ENCODE measurements around the gene DAAM1.

Gene DAAM1

DNA sequence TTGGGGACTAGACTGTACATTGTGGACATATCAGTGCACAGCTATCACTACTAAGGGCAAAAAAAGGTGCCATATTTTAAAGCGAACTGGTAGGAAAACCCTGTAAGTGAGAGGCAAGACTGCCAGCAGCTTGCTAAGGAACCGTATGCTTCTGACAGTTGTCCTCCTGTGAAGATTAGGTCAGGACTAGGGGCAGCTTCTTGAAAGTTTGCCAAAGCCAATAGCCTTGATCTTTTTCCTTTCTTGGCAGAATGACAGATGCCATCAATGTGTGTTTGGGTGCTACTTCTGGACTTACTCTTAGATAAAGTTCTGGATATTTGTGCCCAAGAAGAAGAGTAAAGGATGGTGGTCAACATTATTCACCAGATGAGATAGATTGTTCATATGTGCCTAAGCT, 7.4 kb downstream of the DAAM1 start:
- H3K27me3 ChIP-seq, result peaks cover 3% of the 10 kb centered on the region
- H3K36me3 ChIP-seq, result no peaks in the 10 kb centered on the region
- no peaks in the 10 kb centered on the region for H3K4me1 ChIP-seq (ENCODE audit: control insufficient read depth in 1 of 2, insufficient read depth in 1 of 2, low read depth in 1 of 2, low read length in 1 of 2)
- no peaks in the 10 kb centered on the region for H3K9me3 ChIP-seq
- H3K27ac ChIP-seq, result no peak overlapping the region
- H3K4me3 ChIP-seq (ENCODE audit: low read depth in 1 of 2, low read length in 1 of 2), result no peak overlapping the region
- TF ChIP-seq, protein P1, sequence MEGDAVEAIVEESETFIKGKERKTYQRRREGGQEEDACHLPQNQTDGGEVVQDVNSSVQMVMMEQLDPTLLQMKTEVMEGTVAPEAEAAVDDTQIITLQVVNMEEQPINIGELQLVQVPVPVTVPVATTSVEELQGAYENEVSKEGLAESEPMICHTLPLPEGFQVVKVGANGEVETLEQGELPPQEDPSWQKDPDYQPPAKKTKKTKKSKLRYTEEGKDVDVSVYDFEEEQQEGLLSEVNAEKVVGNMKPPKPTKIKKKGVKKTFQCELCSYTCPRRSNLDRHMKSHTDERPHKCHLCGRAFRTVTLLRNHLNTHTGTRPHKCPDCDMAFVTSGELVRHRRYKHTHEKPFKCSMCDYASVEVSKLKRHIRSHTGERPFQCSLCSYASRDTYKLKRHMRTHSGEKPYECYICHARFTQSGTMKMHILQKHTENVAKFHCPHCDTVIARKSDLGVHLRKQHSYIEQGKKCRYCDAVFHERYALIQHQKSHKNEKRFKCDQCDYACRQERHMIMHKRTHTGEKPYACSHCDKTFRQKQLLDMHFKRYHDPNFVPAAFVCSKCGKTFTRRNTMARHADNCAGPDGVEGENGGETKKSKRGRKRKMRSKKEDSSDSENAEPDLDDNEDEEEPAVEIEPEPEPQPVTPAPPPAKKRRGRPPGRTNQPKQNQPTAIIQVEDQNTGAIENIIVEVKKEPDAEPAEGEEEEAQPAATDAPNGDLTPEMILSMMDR (IDR thresholded peaks at IDR 0.05), result no peak

DNA sequence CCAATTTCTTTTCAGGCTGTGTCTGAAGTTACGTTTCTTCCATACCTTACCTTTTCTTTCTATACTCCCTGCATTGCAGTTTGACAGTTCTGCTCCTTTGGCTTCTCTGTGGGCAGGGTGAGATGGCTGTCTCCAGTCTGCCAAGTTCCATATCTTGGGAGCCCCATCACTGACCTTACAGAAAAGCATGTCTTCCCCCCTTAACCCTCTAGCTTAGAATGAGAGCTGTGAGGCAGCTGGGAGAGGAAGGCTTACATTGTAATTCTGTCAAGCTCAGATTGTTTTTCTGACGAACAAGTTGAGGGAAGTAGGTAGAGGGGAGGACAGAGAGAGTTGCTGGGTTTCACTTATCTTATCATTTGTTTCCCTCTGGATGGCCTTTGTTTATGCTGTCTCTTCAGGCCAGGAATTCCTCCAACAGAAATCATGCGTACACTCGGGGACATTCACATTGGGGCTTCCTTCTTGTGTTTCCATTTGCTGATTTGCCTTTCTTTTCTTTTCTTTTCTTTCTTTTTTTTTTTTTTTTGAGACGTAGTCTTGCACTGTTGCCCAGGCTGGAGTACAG, 9.3 kb downstream of the DAAM1 start:
- Histone ChIP-seq H3K9me3 (no peaks in the 10 kb centered on the region), H3K4me1 (ENCODE audit: control insufficient read depth in 1 of 2, insufficient read depth in 1 of 2, low read depth in 1 of 2, low read length in 1 of 2) (no peaks in the 10 kb centered on the region), H3K4me3 (ENCODE audit: low read depth in 1 of 2, low read length in 1 of 2) (no peak overlapping the region), H3K27me3 (no peaks in the 10 kb centered on the region), H3K27ac (no peak overlapping the region), H3K36me3 (no peaks in the 10 kb centered on the region)
- TF ChIP-seq, protein P1 (IDR thresholded peaks at IDR 0.05), result no peak

DNA sequence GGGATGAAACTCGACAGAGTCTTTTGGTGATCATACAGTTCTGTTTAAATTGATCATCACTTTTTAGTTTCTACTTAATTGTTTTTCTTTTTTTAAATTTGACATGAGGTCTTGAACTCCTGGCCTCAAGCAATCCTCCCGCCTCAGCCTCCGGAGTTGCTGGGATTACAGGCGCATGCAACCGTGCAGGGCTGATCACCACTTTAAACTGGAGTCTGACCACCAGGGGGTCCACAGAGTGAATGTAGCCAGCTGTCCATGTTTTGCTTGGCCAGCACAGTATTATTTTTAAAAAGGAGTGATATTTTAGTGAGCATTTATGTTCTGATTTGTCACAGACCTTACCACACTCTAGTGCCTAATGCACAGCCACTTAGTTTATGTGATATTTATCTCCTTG, 10.7 kb downstream of the DAAM1 start:
- H3K4me3 ChIP-seq (ENCODE audit: low read depth in 1 of 2, low read length in 1 of 2), result no peak overlapping the region
- H3K27ac ChIP-seq, result no peak overlapping the region
- no peaks in the 10 kb centered on the region for H3K4me1 ChIP-seq (ENCODE audit: control insufficient read depth in 1 of 2, insufficient read depth in 1 of 2, low read depth in 1 of 2, low read length in 1 of 2)
- TF ChIP-seq, protein P1 (IDR thresholded peaks at IDR 0.05), result no peak
- no peaks in the 10 kb centered on the region for H3K9me3 ChIP-seq
- H3K27me3 ChIP-seq, result no peaks in the 10 kb centered on the region
- H3K36me3 ChIP-seq, result no peaks in the 10 kb centered on the region

DNA sequence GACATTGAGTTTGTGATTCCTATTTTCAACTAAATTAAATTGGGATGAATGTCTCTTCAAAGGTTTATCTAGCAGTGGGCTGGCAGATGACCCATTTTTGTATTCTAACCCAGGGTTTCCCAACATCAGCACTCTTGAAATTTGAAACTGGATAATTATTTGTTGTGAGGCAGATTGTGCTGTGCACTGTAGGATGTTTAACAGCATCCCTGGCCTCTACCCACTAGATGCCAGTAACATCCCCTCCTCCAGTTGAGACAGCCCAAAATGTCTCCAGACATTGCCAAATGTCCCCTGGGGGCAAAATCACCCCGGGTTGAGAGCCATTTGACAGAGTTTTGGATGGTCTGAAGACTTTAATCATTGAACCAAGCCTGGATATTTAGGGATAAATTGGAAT, 11.1 kb downstream of the DAAM1 start:
- H3K27ac ChIP-seq, result no peak overlapping the region
- no peaks in the 10 kb centered on the region for H3K27me3 ChIP-seq
- H3K4me3 ChIP-seq (ENCODE audit: low read depth in 1 of 2, low read length in 1 of 2), result no peak overlapping the region
- no peaks in the 10 kb centered on the region for H3K9me3 ChIP-seq
- no peaks in the 10 kb centered on the region for H3K4me1 ChIP-seq (ENCODE audit: control insufficient read depth in 1 of 2, insufficient read depth in 1 of 2, low read depth in 1 of 2, low read length in 1 of 2)
- H3K36me3 ChIP-seq, result no peaks in the 10 kb centered on the region
- TF ChIP-seq, protein P1 (IDR thresholded peaks at IDR 0.05), result no peak

DNA sequence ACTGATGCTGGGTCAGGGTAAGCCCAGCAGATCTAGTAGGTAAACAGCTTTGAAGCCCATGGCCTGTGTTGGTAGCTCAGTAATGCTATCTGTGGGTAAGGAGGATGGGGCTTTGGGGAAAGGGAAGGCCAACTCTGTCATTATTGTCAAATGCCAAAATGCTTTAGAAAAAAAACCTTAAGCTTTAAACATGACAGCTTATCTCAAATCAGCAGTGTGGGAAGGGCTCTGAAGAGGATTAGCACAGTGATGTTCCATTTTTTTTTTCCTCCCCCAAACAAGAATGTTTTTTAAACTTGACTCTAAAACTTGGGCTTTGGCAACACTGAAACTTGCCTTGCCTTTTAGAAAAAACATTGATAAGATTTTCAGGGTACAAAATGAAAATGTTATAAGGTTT, 11.7 kb downstream of the DAAM1 start:
- Histone ChIP-seq H3K4me1 (ENCODE audit: control insufficient read depth in 1 of 2, insufficient read depth in 1 of 2, low read depth in 1 of 2, low read length in 1 of 2) (no peaks in the 10 kb centered on the region), H3K27me3 (no peaks in the 10 kb centered on the region), H3K27ac (no peak overlapping the region), H3K9me3 (no peaks in the 10 kb centered on the region), H3K36me3 (no peaks in the 10 kb centered on the region), H3K4me3 (ENCODE audit: low read depth in 1 of 2, low read length in 1 of 2) (no peak overlapping the region)
- TF ChIP-seq, protein P1 (IDR thresholded peaks at IDR 0.05), result no peak

DNA sequence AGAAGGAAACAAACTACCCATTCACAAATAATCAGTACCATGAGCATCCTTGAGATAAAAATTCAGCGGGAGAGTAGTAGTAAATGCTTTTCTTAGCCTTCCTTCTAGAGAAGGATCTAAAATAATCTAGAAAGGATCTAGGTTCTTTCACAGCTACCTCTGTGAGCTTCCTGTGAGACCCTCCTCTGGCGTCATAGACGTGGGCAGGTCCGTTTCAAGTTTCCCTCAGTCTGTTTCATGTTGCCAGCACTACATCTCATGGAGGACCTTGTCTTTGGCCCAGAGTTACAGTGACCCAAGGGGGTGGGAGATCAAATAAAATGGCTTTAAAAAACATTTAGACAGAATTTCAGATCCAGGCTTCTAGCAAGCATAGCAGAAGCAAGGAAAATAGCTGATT, 13.6 kb downstream of the DAAM1 start:
- H3K27ac ChIP-seq, result no peak overlapping the region
- H3K9me3 ChIP-seq, result no peaks in the 10 kb centered on the region
- H3K27me3 ChIP-seq, result no peaks in the 10 kb centered on the region
- no peak overlapping the region for H3K4me3 ChIP-seq (ENCODE audit: low read depth in 1 of 2, low read length in 1 of 2)
- no peaks in the 10 kb centered on the region for H3K36me3 ChIP-seq
- H3K4me1 ChIP-seq (ENCODE audit: control insufficient read depth in 1 of 2, insufficient read depth in 1 of 2, low read depth in 1 of 2, low read length in 1 of 2), result no peaks in the 10 kb centered on the region
- TF ChIP-seq, protein P1 (IDR thresholded peaks at IDR 0.05), result no peak

Data from neutrophil (primary cell).